Right renal pelvis (tissue), 4 donors: ENCODE data around the gene ASS1. TPM values are rescaled to one million over a fixed set of nuclear protein-coding genes. Genes with fewer than 3 reads are reported as not detected.
"Not testable (repeated sequence)": the region's sequence is repeated elsewhere in the genome, so short reads cannot be mapped to it uniquely, and the experiment has no call there.

Experiments used
- DNase-seq, 4 donors: peaks; one replicate each; pipeline ENCODE4 v3.0.0-alpha.2; 2013; ENCODE audit warnings: low read depth in 4 of 4, low spot score in 3 of 4, missing footprints in 1 of 4
- polyA plus RNA-seq, 4 donors: library from polyadenylated mRNA; unstranded; fragments of 120-200 nt; gene quantifications; one replicate each; pipeline ENCODE4 v1.2.1, GENCODE V29; 2013; ENCODE audit not compliant: insufficient read length in 4 of 4

ASS1 gene
- polyA plus RNA-seq, 4 donors = 265 to 368 (median 314) TPM

DNA sequence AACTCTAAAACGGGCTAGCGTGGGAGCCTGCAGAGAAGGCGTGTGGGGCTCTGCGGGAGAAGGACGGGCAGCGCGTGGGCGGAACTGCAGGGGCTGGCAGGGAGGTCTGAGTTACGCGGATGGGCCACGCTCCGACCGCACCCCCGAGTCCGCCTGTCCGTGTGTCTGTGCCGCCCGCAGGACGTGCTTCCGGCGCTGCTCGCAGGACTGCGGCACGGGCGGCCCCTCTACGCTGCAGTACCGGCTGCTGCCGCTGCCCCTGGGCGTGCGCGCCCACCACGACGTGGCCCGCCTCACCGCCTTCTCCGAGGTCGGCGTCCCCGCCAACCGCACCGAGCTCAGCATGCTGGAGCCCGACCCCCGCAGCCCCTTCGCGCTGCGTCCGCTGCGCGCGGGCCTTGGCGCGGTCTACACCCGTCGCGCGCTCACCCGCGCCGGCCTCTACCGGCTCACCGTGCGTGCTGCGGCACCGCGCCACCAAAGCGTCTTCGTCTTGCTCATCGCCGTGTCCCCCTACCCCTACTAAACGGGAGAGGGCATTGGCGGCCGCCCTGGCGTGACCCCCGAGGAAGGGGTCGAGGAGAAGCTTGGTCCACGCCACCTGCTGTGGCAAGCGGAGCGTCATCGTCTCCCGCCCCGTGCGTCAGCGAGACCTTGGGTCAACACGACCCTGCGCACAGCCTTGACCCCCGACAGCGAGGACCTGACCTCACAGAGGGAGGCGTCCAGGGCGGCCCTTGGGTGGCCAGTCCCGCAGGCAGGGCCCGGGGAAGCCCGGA, 11.4 kb upstream of the ASS1 start:
- no peak for DNase-seq

DNA sequence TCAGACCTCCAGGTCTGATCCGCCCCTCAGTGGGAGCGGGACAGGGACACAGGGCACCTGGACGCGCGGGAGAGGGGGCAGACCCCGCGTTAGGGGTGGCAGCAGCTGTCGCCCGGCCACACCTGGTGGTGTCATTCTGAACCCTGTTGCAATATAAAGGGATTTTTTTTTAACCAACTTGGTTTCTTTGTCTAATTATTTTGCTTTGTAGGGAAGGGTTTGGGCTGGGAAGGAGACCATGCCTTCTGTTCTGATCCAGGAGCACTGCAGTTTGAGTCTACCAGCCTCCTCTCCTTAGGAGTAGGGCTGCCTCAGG, 10.9 kb upstream of the ASS1 start:
- DNase-seq = no peak

GRCh38 chr9:130434656-130435055, 10.1 kb upstream of the ASS1 start:
- DNase-seq = not testable (repeated sequence)

- no peak for DNase-seq
Observed at GRCh38 chr9:130437011-130437789, 7.6 kb upstream of the ASS1 start.

DNA sequence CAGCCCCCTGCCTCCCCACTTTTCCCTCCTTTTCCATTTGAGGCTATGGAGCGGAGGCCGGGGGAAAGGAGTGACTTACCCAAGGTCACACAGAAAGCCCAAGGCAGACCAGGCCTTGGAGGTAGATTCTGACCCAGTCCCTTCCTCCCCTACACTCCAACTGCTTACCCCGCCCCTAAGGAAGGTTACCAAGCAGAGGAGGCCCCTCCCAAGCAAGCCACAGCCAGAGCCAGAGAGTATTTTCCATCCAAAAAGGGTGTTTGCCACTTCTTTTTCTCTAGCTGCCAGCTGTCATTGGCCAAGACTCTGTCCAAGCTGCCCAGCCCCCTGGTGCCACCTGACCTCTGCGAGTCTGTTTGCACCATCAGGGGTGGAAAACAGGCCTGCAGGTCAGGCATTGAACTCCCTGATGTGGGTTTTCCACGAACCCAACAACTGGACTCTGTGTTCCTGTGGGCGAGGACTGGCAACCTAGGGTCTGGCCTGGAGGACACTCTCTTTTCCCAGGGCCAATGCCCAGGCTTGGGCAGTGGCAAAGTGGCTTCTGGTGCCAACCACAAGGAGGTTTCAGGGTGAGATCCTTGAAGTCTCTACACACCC, 6.3 kb upstream of the ASS1 start:
- no peak for DNase-seq

DNA sequence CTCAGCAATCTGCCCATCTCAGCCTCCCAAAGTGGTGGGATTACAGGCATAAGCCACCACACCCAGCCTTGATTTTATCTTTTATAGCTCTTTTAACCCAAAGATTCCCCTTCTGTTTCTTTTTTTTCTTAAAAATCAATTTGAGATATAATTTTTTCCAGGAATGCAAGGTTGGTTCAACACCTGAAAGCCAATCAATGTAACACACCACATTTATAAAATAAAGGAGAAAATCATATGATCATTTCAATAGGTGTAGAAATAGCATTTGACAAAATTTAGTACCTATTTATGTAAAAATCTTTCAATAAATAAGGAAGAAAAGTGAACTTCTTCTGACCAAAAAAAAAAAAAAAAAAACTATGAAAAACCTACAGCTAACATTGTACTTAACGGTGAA, 3.7 kb upstream of the ASS1 start:
- no peak for DNase-seq

GRCh38 chr9:130442746-130443455, 1.9 kb upstream of the ASS1 start:
- DNase-seq = no peak

DNA sequence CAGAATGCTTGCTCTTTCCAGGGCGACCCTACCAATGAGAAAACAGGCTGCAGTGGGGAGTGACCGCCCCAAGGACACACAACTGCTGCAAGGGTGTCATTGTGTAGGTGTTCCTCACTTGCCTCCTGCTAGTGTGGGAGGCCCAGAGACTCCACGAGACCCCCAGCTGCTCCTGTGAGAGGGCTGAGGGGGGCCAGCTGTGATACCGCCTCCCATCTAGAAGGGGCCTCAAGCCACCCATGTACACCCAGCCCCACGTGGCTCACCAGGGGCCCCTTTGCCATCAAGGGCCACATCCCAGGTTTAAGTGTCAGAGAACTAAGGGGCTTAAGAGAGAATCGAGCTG, 1.3 kb upstream of the ASS1 start:
- DNase-seq = no peak

DNA sequence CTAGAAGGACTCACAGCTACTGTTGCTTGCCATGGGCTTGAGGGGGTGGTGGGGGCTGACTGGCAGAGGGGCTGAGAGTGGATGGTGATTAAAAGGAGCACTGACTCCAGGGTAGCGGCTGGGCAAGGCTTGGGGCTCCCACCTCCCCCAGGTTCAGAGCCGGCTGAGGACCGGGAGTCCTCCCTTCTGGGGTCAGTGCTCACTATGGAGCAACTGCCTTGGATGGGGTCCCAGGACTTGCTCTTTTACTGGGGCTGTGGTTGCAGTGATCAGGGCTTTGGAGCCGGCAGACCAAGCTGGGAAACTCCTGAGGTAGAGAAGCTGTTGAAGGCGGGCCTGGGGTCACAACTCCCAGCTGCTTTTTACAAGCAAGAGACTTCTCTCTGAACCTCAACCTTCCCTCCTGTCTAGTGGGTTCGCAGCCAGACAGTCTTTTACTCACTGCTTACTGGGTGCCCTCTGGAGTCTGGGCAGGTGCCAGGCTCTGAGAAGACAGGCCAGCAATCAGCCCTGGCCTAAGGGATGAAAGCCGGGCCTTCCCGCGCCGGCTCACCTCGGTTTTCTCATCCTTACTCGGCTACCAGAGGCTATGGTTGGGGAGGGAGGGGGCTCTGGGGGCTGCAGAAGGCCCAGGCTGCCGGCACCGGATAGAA, 795 bp upstream of the ASS1 start:
- no peak for DNase-seq

DNA sequence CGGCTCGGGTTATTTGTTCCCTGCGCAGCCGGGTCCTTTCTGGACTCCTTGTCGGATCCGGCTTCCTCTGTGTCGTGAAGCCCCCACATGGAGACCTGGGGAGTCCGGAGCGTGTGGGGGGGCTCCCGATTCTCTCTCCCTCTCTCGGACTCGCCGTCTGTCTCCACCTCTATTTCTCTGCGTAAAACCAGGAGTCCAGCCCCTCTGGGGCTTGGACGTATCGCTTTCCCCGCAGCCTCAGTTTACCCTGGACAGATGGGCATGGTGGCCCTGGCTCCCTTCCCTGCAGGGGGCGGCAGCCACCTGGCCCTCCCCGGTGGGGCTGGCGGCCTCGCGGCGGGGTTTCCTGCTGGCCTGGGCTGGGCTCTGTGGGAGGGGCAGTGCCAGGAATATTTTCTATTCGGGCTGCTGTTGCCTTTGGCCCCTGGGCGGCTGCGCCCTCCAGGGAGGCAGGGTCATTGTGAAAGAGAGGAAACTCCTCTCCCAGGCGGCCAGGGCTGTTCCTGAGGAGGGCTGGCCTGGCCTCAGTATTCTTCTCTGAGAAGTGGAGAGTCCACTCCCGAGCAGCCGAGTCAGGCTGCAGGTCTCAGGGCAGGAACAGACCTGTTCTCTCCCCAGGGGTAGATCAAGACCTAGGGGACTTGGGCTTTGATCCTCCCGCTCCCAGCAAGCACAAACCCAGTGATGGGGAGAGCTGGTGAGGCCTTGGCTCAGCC, 665 bp downstream of the ASS1 start:
- no peak for DNase-seq

DNA sequence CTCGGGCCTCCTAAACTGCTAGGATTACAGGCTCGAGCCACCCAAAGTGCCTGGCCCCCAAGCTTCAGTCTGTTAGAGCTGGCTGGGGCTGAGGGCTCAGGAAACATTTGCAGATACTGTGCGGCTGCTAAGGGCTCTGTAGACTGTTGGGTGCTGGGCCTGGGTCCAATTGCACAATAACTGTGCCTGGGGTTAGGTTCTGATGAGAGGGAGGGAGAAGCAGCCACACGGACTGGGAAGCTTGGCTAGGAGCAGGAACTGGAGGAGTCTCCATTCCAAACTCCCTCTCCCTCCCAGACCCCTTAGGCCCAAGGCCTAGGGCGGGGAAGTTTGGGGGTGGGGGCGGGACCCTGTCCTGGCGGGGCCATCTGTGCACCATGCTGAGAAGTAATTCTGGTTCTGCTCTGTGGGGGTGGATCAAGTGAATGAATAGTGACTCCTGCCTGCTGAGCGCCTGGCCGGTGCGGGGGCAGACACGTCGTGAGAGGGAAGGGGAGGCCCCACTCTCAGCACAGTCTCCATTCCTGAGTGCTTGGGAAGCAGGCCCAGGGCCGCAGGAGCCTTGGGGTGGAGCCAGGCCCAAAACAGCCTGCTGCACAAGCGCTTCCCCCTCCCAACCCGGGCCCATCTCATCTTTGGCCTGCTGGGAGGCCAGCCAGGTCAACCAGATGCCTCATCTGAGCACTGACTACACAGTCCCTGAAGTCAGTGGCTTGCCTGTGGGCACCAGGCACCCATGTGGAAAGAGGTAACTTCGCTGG, 1.5 kb downstream of the ASS1 start:
- DNase-seq = no peak

DNA sequence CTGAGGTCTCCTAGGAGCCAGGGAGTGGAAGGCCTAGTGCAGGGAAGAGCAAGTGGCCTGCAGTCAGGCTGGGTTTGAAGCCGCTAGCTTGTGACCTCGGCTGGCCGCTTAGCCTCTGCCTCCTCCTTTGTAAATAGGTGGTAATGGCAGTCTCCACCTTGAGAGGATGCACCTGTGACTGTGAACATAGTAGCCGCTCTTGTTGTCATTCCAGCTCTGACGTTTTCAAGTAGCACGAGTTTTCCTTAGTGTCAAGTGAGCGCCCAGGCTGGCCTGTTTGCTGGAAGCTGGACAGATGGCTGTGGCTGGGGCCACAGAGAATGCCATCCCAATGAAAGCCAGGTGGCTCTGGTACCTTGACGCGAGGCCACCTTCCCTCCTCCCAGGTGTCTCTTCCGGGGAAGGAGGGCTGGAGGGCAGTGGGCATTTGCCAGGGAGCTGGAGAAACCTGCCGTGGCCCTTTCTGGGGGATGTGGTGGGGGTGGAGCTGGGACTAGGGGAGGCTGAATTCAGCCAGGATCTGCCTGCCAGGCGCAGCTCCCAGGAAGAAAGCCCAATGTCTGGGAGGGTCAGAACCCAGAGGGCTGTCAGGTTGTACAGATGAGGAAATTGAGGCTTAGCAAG, 2.5 kb downstream of the ASS1 start:
- DNase-seq = no peak

DNA sequence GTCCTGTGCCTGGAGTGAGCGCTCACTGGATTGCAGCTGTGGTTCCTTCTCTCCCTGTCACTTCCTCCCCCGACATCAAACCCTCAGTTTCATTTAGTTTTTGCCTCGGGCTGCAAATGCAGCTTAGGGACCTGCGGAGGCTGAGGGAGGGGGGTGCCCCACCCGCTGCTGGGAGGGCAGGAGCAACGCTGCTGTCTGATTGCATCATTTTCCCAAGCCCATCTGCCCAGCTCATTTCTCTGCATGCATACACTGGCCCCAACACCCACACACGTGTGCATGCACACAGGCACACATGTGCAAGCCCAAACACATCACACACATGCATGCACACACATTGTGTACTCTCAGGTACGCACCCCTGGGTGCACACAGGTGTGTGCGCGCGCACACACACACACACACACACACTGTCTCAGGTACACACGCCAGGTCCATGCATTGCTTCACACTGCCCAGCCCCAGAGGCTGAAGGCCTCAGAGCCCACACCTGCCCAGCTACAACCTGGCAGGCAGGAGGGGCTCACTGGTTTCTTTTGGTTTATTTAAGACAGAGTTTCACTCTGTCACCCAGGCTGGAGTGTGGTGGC, 3.4 kb downstream of the ASS1 start:
- DNase-seq = no peak

DNA sequence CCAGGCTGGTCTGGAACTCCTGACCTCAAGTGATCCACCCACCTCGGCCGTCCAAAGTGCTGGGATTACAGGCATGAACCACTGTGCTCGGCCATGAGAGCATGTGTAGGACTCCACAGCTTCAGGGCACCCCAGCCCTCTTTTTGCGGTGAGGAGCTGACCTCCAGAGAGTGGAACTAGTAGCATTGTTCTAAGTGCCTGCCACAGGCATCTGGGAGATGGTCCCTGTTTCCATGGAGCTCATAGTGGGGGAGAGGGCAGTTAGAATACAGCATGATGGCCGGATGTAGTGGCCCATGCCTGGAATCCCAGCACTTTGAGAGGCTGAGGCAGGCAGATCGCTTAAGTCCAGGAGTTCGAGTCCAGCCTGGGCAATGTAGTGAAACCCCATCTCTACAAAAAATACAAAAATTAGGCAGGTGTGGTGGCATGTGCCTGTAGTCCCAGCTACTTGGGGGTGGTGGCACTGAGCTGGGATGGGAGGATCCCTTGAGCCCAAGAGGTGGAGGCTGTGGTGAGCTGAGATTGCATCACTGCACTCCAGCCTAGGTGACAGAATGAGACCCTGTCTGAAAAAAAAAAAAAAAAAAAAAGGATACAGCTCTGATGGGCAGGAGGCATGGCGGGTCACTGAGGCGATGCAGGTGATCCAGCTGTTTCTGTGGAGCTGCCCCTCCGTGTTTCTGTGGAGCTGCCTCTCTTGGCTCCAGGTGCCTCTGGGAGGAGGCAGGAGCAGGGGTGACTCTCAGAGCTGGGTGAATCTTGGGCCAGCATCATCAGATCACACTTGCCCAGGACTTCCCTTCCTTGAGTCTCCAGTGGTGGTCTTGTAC, 4.2 kb downstream of the ASS1 start:
- DNase-seq = no peak

DNA sequence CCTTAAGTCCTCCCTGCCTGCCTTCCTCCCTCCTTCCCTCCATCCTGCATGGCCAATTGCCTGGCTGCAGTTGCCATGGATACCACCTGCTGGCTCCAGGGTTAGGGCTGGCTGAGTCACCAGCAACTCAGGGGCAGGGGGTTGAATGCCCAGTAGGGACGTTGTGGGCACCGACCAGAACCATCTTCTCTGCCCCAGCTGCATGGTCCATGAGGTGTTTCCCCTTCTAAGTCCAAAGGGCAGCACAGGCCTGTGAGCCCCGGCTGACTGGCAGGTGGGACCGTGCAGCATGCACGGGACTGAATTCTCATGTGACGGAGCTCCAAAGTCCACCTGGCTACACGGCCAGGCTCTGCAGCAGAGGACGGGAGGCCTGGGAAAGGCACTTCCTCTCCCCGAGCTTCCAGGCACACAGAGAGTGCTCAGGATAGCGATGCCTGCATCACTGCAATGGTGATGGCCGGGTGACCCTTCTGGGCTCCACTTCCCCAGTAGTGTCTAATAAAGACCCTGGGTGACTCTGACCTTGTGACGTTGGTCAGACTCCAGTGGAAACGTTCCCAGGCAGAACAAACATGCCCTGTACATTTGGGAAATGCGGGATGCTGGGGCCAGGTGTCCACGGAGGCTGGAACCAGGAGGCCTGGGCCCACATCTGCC, 5.7 kb downstream of the ASS1 start:
- DNase-seq = no peak

DNA sequence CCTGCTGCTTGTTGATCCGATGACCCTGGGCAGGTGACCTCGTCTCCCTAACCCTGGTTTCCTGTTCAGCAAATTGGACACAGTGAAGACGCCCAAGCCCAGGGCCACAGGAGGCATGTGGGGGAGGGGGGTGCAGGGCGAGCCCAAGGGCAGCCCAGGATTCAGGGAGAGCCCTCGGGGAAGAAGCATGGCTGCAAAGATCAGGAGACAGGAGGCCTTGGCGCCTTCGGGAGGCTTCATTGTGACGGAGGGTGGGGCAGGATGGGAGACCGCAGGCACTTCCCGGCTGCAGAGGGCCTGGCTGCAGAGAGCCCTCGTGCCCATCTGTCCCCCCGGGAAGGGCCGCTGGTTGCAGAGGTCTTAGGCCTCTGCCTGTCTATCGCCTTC, 6.2 kb downstream of the ASS1 start:
- no peak for DNase-seq
